Osteoblast (primary cell): ENCODE results near the gene KPNA4. TPM values are rescaled to one million over a fixed set of nuclear protein-coding genes. Genes with fewer than 3 reads are reported as not detected.
A peak's percentile ranks its signal among the peaks of the same experiment; 100 is the strongest.

Experiments used
- DNase-seq: peaks from one replicate; pipeline ENCODE4 v3.0.0; 2011; ENCODE audit warnings: low spot score, mixed read lengths; ENCODE audit not compliant: insufficient read length; ENCODE audit errors: missing footprints
- H2AFZ ChIP-seq: 2 replicates; pipeline ENCODE4 v1.6.0; 2011; ENCODE audit warnings: mild to moderate bottlenecking, low read length
- H3K27ac ChIP-seq: 2 replicates; pipeline ENCODE4 v1.5.1; 2011; ENCODE audit warnings: mild to moderate bottlenecking, low read depth, low read length, moderate library complexity
- H3K27me3 ChIP-seq: 2 replicates; pipeline ENCODE4 v1.6.0; 2012; ENCODE audit warnings: mild to moderate bottlenecking, control low read depth, inconsistent platforms, low read length, moderate library complexity; ENCODE audit not compliant: insufficient read depth
- H3K36me3 ChIP-seq: 2 replicates; pipeline ENCODE4 v1.5.1; 2011; ENCODE audit warnings: mild to moderate bottlenecking, low read length, control low read depth, moderate library complexity; ENCODE audit not compliant: insufficient read depth
- H3K4me1 ChIP-seq: 2 replicates; pipeline ENCODE4 v1.5.1; 2011; ENCODE audit warnings: mild to moderate bottlenecking, low read length, control low read depth, moderate library complexity; ENCODE audit not compliant: insufficient read depth
- H3K4me2 ChIP-seq: 2 replicates; pipeline ENCODE4 v1.6.0; 2011; ENCODE audit warnings: mild to moderate bottlenecking, low read length; ENCODE audit not compliant: insufficient read depth
- H3K4me3 ChIP-seq: fragments of 200-600 bp; sonication (generic); 3 replicates; pipeline ENCODE4 v1.5.1; 2012; ENCODE audit warnings: mild to moderate bottlenecking, low read length, inconsistent platforms; ENCODE audit not compliant: insufficient read depth
- H3K79me2 ChIP-seq: 2 replicates; pipeline ENCODE4 v1.6.0; 2012; ENCODE audit warnings: mild to moderate bottlenecking, low read length, control low read depth, inconsistent platforms; ENCODE audit not compliant: insufficient read depth
- H3K9me3 ChIP-seq: 2 replicates; pipeline ENCODE4 v1.5.1; 2011; ENCODE audit warnings: low read depth, low read length, control low read depth
- H4K20me1 ChIP-seq: 2 replicates; pipeline ENCODE4 v1.6.0; 2012; ENCODE audit warnings: mild to moderate bottlenecking, low read length, control low read depth; ENCODE audit not compliant: insufficient read depth
- total RNA-seq: library from RNA; depleted of rRNA; stranded (reverse); fragments of >200 nt; gene quantifications from 2 replicates; pipeline ENCODE4 v1.2.3, GENCODE V29; 2012
- TF ChIP-seq, protein P1 (sequence below): IDR thresholded peaks from 2 replicates; pipeline ENCODE4 v1.5.1; 2011; ENCODE audit warnings: mild to moderate bottlenecking, low read depth, low read length, moderate library complexity; ENCODE audit errors: extremely low read depth

Gene KPNA4
- total RNA-seq, 1 donor = 40.9 TPM

GRCh38 chr3:160475884-160476283, 89.5 kb downstream of the KPNA4 start:
- no peaks in the 10 kb centered on the region for H3K9me3 ChIP-seq
- TF ChIP-seq, protein P1, sequence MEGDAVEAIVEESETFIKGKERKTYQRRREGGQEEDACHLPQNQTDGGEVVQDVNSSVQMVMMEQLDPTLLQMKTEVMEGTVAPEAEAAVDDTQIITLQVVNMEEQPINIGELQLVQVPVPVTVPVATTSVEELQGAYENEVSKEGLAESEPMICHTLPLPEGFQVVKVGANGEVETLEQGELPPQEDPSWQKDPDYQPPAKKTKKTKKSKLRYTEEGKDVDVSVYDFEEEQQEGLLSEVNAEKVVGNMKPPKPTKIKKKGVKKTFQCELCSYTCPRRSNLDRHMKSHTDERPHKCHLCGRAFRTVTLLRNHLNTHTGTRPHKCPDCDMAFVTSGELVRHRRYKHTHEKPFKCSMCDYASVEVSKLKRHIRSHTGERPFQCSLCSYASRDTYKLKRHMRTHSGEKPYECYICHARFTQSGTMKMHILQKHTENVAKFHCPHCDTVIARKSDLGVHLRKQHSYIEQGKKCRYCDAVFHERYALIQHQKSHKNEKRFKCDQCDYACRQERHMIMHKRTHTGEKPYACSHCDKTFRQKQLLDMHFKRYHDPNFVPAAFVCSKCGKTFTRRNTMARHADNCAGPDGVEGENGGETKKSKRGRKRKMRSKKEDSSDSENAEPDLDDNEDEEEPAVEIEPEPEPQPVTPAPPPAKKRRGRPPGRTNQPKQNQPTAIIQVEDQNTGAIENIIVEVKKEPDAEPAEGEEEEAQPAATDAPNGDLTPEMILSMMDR = no peak
- no peaks in the 10 kb centered on the region for H3K36me3 ChIP-seq
- H3K4me2 ChIP-seq = no peak overlapping the region
- no peaks in the 10 kb centered on the region for H3K27me3 ChIP-seq
- no peak for DNase-seq
- H3K79me2 ChIP-seq = no peaks in the 10 kb centered on the region
- no peaks in the 10 kb centered on the region for H4K20me1 ChIP-seq
- no peak overlapping the region for H2AFZ ChIP-seq
- H3K4me3 ChIP-seq = no peak overlapping the region
- H3K4me1 ChIP-seq = peaks cover 63% of the 10 kb centered on the region
- H3K27ac ChIP-seq = peak overlapping the region; percentile 13

DNA sequence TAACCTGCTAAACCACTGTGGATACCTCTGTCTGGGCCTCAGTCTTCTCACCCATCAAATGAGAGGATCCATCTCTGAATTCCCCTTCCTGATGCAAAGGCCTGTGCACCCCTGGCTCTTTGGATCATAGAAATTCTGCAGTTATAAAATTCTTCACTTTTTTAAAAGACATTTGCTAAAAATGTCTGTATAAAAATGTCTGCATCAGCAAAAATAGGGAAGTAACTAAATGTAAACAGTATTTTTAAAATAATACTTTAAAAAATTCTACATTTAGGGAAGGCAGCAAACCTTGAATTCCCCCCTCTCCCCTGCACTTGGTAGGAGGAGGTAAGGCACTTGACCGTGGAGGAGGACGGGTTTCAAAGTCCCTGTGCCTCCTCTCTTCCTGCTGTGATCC, 90.2 kb downstream of the KPNA4 start:
- Histone ChIP-seq H3K27ac (peak overlapping the region; percentile 76), H2AFZ (no peak overlapping the region), H3K9me3 (no peaks in the 10 kb centered on the region), H3K4me2 (no peak overlapping the region), H4K20me1 (no peaks in the 10 kb centered on the region), H3K27me3 (no peaks in the 10 kb centered on the region), H3K4me1 (peaks cover 63% of the 10 kb centered on the region), H3K79me2 (no peaks in the 10 kb centered on the region), H3K36me3 (no peaks in the 10 kb centered on the region), H3K4me3 (no peak overlapping the region)
- DNase-seq = no peak
- TF ChIP-seq, protein P1 = no peak

DNA sequence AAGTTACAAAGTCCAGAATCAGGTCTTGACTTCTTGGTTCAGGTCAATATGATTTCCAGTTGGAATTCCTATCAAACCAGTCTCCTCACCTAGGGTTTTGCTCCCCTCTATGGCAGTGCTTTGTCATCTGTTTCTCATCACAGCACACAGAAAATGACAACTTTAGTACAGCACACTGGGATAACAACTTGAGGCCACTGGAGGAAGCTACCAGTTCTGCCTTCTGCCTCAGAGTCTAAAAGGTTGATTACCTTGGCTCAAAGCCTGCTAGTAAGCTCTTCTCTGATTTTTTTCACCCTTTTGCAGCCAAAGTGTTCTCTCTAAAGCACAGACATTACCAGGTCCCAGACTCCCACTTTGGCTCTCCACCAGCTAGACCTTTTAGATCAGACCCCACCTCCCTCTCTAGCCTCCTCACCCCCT, 90.9 kb downstream of the KPNA4 start:
- H3K9me3 ChIP-seq = no peaks in the 10 kb centered on the region
- no peaks in the 10 kb centered on the region for H3K79me2 ChIP-seq
- H3K27ac ChIP-seq = peak overlapping the region; percentile 76
- no peak overlapping the region for H2AFZ ChIP-seq
- H3K4me1 ChIP-seq = peaks cover 60% of the 10 kb centered on the region
- peak overlapping the region; percentile 65 for H3K4me2 ChIP-seq
- H4K20me1 ChIP-seq = no peaks in the 10 kb centered on the region
- H3K36me3 ChIP-seq = no peaks in the 10 kb centered on the region
- TF ChIP-seq, protein P1 = no peak
- DNase-seq = no peak
- H3K27me3 ChIP-seq = no peaks in the 10 kb centered on the region
- H3K4me3 ChIP-seq = peak overlapping the region; percentile 15

GRCh38 chr3:160473978-160474377, 91.4 kb downstream of the KPNA4 start:
- no peak overlapping the region for H2AFZ ChIP-seq
- peak; percentile 70 for DNase-seq
- TF ChIP-seq, protein P1 = no peak
- peak overlapping the region; percentile 76 for H3K27ac ChIP-seq
- H3K9me3 ChIP-seq = no peaks in the 10 kb centered on the region
- H3K36me3 ChIP-seq = no peaks in the 10 kb centered on the region
- H4K20me1 ChIP-seq = no peaks in the 10 kb centered on the region
- no peaks in the 10 kb centered on the region for H3K27me3 ChIP-seq
- H3K79me2 ChIP-seq = no peaks in the 10 kb centered on the region
- H3K4me3 ChIP-seq = peak overlapping the region; percentile 15
- peak overlapping the region; percentile 65 for H3K4me2 ChIP-seq
- peaks cover 56% of the 10 kb centered on the region for H3K4me1 ChIP-seq
